GM19468 (cell line): ENCODE measurements around the gene COL12A1.

ENCODE experiments used
- ATAC-seq: cut with Tn5 transposase; IDR thresholded peaks from one replicate; pipeline ENCODE4 v1.9.1; 2021; ENCODE audit warnings: mild to moderate bottlenecking, moderate library complexity, moderate number of reproducible peaks; ENCODE audit not compliant: unreplicated experiment; ENCODE audit errors: extremely low read depth

Gene COL12A1

DNA sequence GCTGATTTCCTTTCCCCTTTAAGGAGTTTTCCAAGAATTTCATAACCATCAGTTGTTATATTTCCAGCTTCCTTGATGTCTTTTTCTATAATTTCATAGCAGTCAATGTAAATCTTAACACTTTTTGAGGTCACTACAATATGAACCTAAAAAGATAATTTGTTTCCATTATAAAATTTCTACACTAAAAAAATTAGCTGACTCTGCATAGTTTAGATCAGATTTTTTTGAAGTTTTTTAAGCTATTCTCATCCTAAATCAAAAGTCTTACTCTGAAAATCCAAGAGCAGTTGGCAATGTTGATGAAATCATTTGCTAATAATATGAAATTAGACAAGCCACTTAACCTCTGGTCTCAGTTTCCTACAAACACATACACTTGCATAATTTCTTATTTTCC lies 96.8 kb downstream of the COL12A1 start:
- no peak for ATAC-seq

DNA sequence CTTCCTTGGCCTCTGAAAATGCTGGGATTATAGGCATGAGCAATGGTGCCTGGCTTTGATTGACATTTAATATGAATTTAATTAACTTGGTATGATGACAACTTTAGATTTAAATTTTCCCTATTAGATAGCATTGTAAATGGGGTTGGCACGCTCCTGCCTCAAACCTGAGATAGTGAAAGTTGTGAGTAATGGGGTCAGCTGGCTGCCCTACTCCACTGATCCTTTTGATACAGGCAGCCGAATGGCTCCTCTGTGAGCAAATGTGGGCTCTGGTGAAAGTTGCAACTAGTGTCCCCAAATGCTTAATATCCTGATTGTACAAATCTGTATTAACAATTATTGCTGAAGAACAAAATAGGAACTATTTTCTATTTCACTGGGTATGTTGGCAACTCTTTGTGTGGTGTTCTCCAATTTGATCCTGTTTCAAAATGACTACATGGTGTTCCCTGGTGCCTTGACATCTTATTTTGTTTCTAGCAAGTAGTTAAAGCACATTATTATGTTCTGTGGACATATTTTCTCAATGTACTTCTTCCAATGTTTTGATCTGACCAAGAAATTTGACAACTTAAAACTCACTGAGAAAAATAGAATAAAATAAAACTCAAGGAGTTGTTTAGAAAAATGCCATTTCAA lies 97.4 kb downstream of the COL12A1 start:
- no peak for ATAC-seq

DNA sequence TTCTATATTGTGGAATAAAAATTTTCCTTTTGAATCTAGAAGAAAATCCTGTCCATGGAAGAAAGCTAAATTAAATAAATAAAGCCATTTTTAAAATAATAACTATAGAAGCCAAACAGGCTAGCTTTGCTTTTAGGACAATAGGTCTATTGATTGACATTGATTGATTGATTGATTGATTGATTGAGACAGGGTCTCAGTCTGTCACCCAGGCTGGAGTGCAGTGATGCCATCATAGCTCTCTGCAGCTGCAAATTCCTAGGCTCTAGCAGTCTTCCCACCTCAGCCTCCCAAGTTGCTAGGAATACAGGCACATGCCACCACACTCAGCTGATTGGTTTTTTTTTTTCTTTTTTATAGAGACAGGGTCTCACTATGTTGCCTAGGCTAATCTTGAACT lies 97.9 kb downstream of the COL12A1 start:
- no peak for ATAC-seq

DNA sequence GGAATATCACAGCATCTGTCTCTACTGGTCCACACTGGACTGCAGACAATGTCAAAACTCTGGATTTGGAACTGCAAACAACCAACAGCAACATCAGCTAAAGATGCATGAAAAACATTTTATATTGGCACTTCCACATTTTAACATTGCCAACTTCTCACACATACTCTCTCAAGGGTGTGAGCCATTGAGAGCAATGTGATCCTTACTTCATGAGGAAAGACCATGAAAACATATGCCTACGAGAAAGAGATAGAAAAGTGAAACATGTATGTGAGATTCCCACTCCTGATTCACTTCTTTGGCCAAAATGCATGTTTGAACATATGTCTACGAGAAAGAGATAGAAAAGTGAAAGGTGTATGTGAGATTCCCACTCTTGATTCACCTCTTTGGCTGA lies 99.4 kb downstream of the COL12A1 start:
- ATAC-seq, result no peak

DNA sequence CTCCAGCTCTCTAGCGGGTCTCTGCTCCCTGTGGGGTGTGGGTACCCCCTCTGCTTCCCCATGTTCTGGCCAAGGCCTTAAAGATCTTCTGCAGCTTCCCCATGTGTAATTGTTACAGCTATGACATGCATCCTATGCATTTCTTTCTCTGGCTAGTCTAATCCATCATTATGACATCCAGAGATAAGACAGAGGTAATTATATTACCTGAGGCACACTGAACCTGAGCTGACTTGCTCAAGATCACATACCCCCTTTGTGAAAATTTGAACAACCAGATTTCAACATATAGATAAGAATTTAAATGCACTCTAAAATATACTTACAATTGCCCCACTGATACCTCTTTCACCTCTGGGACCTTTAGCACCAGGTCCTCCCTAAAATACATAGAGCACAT lies 102.4 kb downstream of the COL12A1 start:
- no peak for ATAC-seq

DNA sequence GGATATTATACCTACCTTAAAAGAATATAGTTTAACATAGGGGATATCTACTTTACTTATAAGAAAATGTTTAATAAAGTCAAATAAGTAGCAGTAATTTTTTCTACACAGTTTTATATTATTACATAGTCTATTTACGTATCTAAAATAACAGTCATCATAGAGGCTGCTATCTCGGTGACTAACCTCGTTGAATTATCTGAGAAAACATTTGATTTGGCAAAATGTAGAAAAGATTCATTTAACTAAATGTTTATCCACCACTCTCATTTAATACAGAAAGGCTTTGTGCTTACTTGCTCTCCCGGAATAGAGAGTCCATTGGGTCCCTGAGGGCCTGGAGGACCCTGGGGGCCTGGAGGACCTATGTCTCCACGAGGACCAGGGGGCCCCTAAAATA lies 103.6 kb downstream of the COL12A1 start:
- ATAC-seq, result no peak

DNA sequence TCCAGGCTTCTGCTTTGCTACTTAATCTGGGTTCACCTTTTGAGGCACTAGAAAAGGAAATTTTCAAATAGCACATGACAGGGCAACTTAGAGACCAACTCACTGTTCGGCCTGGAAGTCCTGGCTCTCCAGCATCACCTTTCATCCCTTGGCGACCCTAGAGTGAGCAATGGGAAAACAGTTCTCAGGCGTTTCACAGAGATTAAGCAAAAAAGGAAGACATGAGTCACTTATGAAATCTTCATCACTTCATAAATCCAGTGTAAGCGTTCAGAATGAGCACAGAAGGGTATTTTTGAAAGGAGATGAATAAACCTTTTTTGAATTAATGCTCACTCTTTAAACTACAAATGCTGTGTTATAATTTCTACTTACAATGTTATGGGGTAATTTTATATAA lies 104.0 kb downstream of the COL12A1 start:
- ATAC-seq, result no peak

DNA sequence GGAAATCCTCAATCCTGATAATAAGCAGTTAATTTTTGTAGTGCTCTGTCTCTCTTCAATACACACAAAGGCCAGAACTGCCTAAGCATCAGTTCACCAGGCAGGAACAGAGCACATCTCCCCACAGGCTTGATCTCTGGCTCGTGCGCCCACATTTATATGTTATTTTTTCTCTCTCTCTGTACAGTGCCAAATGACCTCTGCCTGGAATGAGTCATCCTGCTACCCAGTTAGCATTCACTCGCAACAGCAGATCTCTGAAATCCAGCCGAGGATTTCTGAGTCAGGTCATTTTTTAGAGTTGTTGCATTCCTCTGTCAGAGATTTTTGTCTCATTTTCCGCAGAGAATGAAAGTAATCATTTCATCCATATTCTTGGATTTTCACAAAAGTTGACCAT lies 107.1 kb downstream of the COL12A1 start:
- ATAC-seq, result no peak

DNA sequence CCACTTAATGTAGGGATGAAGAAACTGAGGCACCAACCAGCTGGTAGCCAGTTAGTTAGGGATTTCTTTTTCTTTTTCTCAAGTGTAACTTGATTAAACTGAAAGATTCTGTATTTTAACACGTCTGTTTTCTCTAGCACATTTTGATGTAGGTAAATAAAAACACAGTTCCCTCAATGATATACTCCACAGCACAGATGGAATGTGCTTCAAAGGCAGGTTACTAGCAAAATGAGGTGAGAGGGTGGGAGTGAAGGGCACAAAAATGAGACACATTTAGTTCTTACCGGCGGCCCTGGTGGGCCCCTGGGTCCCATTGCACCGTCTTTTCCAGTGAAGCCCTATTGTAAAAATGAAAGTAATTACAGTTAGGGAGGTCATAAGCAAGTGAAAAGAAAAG lies 108.9 kb downstream of the COL12A1 start:
- no peak for ATAC-seq

DNA sequence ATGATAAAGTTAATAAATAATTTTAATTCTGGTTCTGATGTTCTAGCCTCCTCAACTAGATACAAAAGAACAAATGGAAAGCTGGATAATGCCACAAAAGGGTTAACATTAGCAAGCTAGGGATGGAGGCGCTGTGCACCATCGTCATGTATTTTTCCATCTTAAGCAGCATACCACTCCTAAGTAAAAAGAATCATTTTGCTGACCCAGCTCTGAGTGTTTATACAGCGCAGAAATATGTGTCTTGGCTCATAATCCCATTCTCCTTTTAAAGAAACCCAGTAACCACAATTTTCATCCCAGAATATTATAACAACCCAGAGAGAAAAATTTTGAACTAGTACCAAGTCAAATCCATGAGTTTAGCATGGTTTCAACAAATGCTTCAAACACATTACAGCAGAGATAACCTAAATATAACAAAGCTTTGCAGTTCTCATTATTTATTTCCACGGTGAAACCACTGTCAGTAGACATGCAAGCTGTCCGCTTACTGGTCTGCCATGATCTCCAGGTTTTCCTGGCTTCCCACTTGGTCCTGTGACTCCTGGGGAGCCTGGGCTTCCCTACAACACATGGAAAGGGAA lies 111.1 kb downstream of the COL12A1 start:
- no peak for ATAC-seq

DNA sequence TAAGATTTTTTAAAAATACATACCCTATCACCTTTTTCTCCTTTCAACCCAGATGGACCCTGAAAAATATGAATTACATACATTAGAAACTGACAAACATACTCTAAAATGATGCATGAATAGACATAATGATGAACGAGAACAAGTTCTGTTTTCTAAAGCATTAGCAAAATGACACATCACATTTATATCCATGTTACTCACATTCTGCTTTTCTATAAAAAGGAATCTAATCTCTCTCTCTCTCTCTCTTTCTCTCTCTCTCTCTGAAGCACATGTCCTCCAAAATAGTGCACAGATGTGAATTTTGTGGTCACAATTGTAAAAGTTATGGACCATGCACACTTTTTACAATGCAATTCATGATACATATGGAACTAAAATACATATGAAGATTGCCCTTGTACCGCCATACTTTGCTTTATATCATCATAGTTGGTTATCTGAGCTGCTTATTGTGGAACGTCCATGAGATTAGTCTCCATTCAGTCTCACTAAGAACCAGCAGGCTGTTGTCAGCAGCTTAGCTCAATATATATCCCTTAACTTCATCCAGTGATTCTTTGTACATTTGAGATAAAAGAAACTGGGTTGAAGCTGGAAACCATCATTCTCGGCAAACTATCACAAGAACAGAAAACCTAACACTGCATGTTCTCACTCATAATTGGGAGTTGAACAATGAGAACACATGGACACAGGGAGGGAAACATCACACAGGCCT lies 114.2 kb downstream of the COL12A1 start:
- ATAC-seq, result no peak

DNA sequence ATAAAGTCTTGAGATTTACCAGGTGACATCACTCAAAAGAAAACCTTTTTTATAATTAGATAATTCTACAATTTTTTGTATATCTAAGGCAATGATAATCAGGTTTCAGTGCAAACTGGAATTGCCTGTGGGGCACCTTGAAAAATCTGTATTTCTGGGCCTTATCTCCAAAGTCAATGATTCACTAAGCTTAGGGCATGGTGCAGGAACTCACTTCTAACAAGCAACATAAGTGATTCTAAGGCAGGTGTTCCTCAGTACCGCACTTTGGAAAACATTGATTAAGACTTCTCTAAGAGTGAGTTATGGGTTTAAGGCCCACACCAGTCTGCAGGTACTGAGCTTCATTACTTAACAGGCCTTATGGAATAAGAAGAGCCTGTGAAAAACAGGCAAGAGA lies 115.3 kb downstream of the COL12A1 start:
- ATAC-seq, result no peak

DNA sequence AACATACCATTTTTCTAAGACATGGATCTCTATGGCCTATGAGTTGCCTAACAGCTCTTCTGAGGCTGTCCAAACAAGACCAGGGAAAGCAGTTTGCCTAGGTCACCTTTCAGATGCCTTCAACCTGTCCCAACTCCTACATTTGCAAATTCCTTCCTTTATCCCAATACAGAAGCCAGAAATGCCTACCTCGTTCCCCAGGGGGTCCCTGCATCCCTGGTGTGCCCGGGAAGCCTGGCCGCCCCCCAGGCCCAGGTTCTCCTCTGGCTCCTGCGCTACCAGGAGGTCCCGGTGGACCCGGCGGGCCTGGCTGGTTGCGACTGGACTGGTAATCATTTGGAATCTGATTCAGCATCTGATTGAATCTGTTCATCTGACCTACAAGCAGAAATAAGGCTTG lies 115.9 kb downstream of the COL12A1 start:
- no peak for ATAC-seq

DNA sequence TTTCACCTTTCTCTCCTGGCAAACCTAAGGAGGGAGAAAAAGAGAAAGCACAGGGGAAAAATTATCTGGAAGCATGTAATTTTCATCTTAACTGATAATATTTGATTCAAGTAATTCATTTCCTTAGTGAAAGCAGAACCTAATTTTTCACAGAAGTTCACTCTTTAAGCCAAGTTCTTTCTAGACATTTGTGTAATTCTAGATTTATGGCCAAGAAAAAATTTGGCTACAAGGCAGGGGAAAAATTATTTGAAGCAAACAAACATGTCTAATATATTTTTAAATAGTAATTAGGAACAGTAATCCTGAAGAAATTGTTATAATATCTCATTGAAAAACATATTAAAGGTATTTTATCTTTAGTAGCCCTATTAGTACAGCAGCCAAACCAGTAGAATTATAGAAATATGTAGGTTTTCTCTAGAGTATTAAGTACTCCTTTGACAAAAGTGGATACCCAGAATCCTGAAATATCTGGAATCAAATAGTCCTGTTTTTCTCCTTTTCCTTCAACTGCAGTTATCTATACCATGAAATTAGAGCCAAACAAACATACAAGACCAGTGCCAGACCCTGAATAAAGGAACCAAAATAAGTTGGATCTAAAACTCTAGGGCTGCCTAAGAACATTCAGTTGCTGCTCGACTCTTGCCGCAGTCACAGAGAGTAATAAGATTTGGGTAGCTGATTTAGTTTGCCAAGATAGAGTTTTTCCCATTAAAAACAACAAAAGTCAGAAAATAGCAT lies 116.5 kb downstream of the COL12A1 start:
- no peak for ATAC-seq

DNA sequence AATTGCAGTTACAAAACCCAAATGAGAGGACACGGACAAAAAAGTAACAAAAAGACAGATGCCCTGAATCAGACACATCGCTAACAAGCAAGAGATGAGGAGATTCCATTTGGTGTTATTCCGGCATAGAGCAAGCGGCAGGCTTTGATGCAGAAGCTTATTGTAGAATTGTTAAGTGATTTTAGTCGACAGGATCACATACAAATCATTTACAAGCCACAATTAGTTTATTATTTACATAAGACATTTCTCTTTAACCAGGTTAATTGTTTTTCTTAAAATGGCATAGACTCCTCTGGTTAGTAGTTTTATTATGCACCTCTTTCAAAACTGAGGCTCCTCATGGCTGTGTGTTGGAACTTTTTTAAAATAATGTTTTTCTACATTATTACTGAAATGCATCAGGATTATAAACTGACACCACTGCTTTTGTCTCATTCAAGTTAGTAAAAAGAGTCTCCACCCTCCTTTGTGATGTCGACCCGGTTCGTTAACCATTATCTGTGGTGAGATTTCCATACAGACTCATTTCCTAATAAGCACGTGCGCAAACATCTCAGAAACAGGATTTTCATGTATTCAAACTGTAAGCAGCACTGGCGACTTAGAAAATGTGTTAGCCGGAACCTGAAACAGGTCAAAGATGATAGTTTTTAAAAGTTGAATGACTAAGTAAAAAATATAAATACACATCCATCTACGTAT lies 119.8 kb downstream of the COL12A1 start:
- no peak for ATAC-seq

DNA sequence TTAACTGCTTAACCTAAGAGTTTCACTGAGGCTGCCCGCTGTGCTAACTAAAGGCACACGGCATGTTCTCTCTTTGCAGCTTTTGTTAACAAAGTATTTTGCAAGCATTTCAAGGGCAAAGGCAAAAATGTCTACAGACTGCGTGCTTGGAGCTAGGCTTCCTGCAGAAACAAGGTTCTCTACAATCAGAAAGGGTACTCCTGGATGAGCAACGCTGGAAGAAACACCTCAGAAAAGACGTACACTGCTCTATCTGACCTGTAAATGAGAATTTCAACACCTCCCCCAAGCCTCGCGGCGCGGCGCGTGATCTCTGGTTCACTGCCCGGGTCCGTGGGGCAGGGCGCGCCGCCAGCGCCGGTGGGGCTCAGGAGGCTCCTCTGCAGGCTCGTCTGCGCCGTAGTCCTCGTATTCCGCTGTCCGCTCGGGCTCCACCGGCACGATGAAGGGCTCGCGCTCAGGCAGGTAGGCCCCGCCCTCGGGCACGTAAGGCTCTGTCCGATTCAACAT lies 120.9 kb downstream of the COL12A1 start:
- no peak for ATAC-seq

DNA sequence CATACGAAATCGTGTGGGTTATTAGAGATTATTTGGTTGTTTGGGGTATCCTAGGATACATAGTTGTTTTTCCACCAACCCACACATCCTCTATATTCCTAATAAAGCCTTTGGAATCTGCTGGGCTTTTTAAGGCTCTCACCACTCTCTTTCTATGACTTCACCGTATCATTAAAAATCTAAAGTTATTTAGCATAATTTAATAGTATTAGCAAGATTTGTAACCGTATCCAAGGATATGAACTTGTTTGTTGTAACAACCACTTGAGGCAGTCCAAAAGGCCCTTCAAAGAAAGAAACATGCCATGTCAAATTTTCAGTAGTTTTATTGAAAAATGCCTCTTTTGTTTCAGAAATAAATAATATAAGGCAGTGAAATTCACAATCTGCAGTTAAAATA lies 121.8 kb downstream of the COL12A1 start:
- no peak for ATAC-seq

DNA sequence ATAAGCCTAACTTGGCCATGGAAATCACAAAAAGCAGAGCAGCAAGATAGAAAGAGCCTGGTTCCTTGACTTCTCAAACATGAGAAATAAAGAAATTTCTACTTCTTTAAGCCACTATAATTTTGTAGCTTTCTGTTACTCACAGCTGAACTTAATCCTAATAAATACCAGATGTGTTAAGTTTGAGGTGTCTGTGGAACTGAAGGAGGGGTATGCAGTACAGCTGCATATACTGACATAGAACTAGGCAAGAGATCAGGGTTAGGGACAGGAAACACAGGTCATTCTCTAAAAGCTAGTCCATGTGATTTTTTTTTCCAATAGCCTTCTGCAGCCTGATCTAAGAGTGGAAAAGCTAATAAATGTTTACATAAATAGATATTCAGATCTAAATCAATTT lies 123.9 kb downstream of the COL12A1 start:
- no peak for ATAC-seq

DNA sequence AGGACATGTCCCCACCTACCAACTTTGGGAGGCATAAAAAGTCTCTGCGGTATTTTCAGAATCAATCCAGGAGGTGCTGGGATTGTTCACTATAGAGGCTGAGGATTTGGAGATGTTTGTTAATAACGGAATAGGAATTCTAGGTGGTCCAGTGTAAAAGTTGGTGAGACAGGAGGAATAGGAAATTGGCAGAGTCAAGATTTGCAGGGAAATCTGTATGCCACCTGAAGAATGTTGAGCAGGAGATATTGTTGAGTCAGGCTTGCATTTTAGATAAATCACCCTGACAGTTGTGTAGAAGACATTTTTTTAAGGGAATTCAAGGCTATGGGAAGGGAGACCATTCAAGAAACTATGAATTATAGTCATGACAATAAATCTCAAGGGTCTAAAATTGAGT lies 124.8 kb downstream of the COL12A1 start:
- ATAC-seq, result no peak

DNA sequence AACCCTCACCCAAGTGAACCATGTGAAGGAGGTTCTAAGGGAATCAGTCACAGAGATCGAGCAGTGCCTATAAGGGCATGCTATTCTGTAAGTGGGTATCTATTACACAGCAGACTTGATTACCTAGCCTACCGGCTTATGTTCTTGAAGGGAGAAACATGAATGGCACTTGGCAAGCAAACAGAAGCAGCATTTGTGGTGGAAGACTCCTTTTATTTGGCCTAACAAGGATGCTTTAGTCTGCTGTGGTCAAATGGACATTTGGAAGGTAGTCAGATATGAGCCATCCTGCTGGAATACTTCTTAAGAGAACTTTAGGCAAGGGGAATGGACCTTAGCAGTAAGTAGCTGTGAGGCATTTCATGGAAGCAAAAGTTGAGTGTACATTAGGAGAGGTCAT lies 126.3 kb downstream of the COL12A1 start:
- ATAC-seq, result no peak
